Colon (tissue), 2 donors: ENCODE data around the gene CA6.
"Not testable (repeated sequence)": the region's sequence is repeated elsewhere in the genome, so short reads cannot be mapped to it uniquely, and the experiment has no call there.

Experiments
- FAIRE-seq: peaks from 2 replicates; lab custom pipeline; 2012; peaks lifted over from hg19 to GRCh38; lab: Jason Lieb, UNC
- donor health status: control.
- donor health status: control.

The CA6 gene

GRCh38 chr1:8969937-8970336, 24.3 kb downstream of the CA6 start:
- no peak for FAIRE-seq

- no peak for FAIRE-seq
These were observed 25.2 kb downstream of the CA6 start for GRCh38 chr1:8970870-8971337.

- no peak for FAIRE-seq
These were observed 28.9 kb downstream of the CA6 start for GRCh38 chr1:8974551-8974950.

GRCh38 chr1:8976338-8976737, 30.7 kb downstream of the CA6 start:
- no peak for FAIRE-seq

GRCh38 chr1:8976896-8977450, 31.3 kb downstream of the CA6 start:
- no peak for FAIRE-seq

- FAIRE-seq: no peak
These were observed 35.0 kb downstream of the CA6 start for GRCh38 chr1:8980656-8981055.

- no peak for FAIRE-seq
These were observed 35.5 kb downstream of the CA6 start for GRCh38 chr1:8981169-8981568.

- FAIRE-seq: no peak
These were observed 38.5 kb downstream of the CA6 start for GRCh38 chr1:8984203-8984602.

- no peak for FAIRE-seq
These were observed 39.3 kb downstream of the CA6 start for GRCh38 chr1:8984990-8985389.

GRCh38 chr1:8985915-8986813, 40.5 kb downstream of the CA6 start:
- no peak for FAIRE-seq

GRCh38 chr1:8986814-8987190, 41.1 kb downstream of the CA6 start:
- FAIRE-seq: no peak

GRCh38 chr1:8987881-8988617, 42.4 kb downstream of the CA6 start:
- FAIRE-seq: no peak

- no peak for FAIRE-seq
These were observed 42.9 kb downstream of the CA6 start for GRCh38 chr1:8988618-8988967.

- FAIRE-seq: no peak
These were observed 43.4 kb downstream of the CA6 start for GRCh38 chr1:8989061-8989460.

- FAIRE-seq: no peak
These were observed 44.2 kb downstream of the CA6 start for GRCh38 chr1:8989821-8990220.

GRCh38 chr1:8992936-8993687, 47.4 kb downstream of the CA6 start:
- no peak for FAIRE-seq

GRCh38 chr1:8993962-8994675, 48.5 kb downstream of the CA6 start:
- not testable (repeated sequence) for FAIRE-seq

GRCh38 chr1:9001534-9002214, 56.0 kb downstream of the CA6 start:
- FAIRE-seq: not testable (repeated sequence)

GRCh38 chr1:9002215-9002560, 56.5 kb downstream of the CA6 start:
- not testable (repeated sequence) for FAIRE-seq

GRCh38 chr1:9004031-9004699, 58.5 kb downstream of the CA6 start:
- FAIRE-seq: no peak
